Subcutaneous adipose tissue (tissue), 4 donors: ENCODE results near the gene ANKRD34A. TPM values are rescaled to one million over a fixed set of nuclear protein-coding genes. Genes with fewer than 3 reads are reported as not detected.

Source experiments
- CTCF ChIP-seq: fragments of 450-650 bp; IDR thresholded peaks from one replicate; pipeline ENCODE4 v1.5.1; 2016; ENCODE audit warnings: low read depth, mild to moderate bottlenecking, control low read depth, antibody characterized with exemption, moderate library complexity
- total RNA-seq, 4 donors: library from RNA; depleted of rRNA; stranded (reverse); fragments of >200 nt; gene quantifications; one replicate each; pipeline ENCODE4 v1.1.0, GENCODE V29; 2016

Gene ANKRD34A
- total RNA-seq, 4 donors from 2014 or later, result 0.22 to 1.9 (median 0.34) TPM; not detected in 1

- no peak for TF ChIP-seq CTCF
Observed at GRCh38 chr1:145994391-145995120, 30.2 kb upstream of the ANKRD34A start.

GRCh38 chr1:145993618-145994390 is 29.4 kb upstream of the ANKRD34A start:
- TF ChIP-seq CTCF, result no peak

GRCh38 chr1:145992958-145993617 is 28.7 kb upstream of the ANKRD34A start:
- no peak for TF ChIP-seq CTCF

GRCh38 chr1:145992502-145992936 is 28.1 kb upstream of the ANKRD34A start:
- no peak for TF ChIP-seq CTCF

GRCh38 chr1:145991735-145992412 is 27.5 kb upstream of the ANKRD34A start:
- no peak for TF ChIP-seq CTCF

- TF ChIP-seq CTCF, result no peak
Observed at GRCh38 chr1:145990249-145990855, 26.0 kb upstream of the ANKRD34A start.
